KG1 (cell line): Measurements from ENCODE around the gene EHBP1.

Source experiments
- DNase-seq: peaks from one replicate; lab custom pipeline; 2025; lab: John Stamatoyannopoulos, UW

The EHBP1 gene

GRCh38 chr2:63051795-63052333, 346.4 kb downstream of the EHBP1 start:
- no peak for DNase-seq

- DNase-seq = no peak
Observed at GRCh38 chr2:63052411-63053080, 347.0 kb downstream of the EHBP1 start.

- DNase-seq = no peak
Observed at GRCh38 chr2:63053081-63053888, 347.8 kb downstream of the EHBP1 start.

GRCh38 chr2:63053889-63054602, 348.5 kb downstream of the EHBP1 start:
- no peak for DNase-seq

GRCh38 chr2:63054841-63055225, 349.3 kb downstream of the EHBP1 start:
- no peak for DNase-seq

- no peak for DNase-seq
Observed at GRCh38 chr2:63055226-63056106, 350.0 kb downstream of the EHBP1 start.

GRCh38 chr2:63056107-63057050, 350.9 kb downstream of the EHBP1 start:
- DNase-seq = no peak

GRCh38 chr2:63057249-63058143, 352.0 kb downstream of the EHBP1 start:
- DNase-seq = no peak

GRCh38 chr2:63058144-63058920, 352.8 kb downstream of the EHBP1 start:
- DNase-seq = peak; percentile 39

- DNase-seq = no peak
Observed at GRCh38 chr2:63058921-63059792, 353.6 kb downstream of the EHBP1 start.

GRCh38 chr2:63059793-63060471, 354.4 kb downstream of the EHBP1 start:
- peak; percentile 67 for DNase-seq

GRCh38 chr2:63060472-63060991, 355.0 kb downstream of the EHBP1 start:
- DNase-seq = no peak

GRCh38 chr2:63064197-63064596, 358.7 kb downstream of the EHBP1 start:
- DNase-seq = no peak

GRCh38 chr2:63064661-63065060, 359.1 kb downstream of the EHBP1 start:
- DNase-seq = no peak

- no peak for DNase-seq
Observed at GRCh38 chr2:63066265-63066664, 360.8 kb downstream of the EHBP1 start.

GRCh38 chr2:63066838-63067237, 361.3 kb downstream of the EHBP1 start:
- DNase-seq = no peak

GRCh38 chr2:63071664-63072063, 366.2 kb downstream of the EHBP1 start:
- DNase-seq = no peak
